Esophagus muscularis mucosa (tissue), 4 donors: ENCODE measurements around the gene PLEKHA8. TPM values are rescaled to one million over a fixed set of nuclear protein-coding genes. Genes with fewer than 3 reads are reported as not detected.
A peak's percentile ranks its signal among the peaks of the same experiment; 100 is the strongest.

Experiments used
- DNase-seq: peaks from one replicate; pipeline ENCODE4 v3.0.0-alpha.2; 2017; ENCODE audit errors: extremely low spot score
- H3K27ac ChIP-seq, 4 donors: fragments of 200-600 bp; sonication (generic); replicated peaks in 1 of 4; 1 replicate in 3 of 4; 2 replicates in 1 of 4; pipeline ENCODE4 v1.5.1; 2016 to 2019; ENCODE audit warnings: mild to moderate bottlenecking in 1 of 4
- H3K27me3 ChIP-seq, 4 donors: fragments of 200-600 bp; sonication (generic); one replicate each; pipeline versions ENCODE4 v1.5.1 to v1.6.0; 2016 to 2019
- H3K36me3 ChIP-seq, 4 donors: fragments of 200-600 bp; sonication (generic); one replicate each; pipeline ENCODE4 v1.5.1; 2016 to 2019
- H3K4me1 ChIP-seq, 4 donors: fragments of 200-600 bp; sonication (generic); one replicate each; pipeline ENCODE4 v1.5.1; 2016 to 2019
- H3K4me3 ChIP-seq, 4 donors: fragments of 200-600 bp; sonication (generic); 1 replicate in 2 of 4; 2 replicates in 2 of 4; pipeline ENCODE4 v1.5.1; 2016 to 2019; ENCODE audit warnings: mild to moderate bottlenecking in 4 of 4, moderate library complexity in 1 of 4
- H3K9me3 ChIP-seq, 4 donors: fragments of 200-600 bp; sonication (generic); 1 replicate in 3 of 4; 2 replicates in 1 of 4; pipeline ENCODE4 v1.5.1; 2016 to 2019
- EP300 ChIP-seq: sonication (generic); formaldehyde crosslinking; IDR thresholded peaks from one replicate; pipeline ENCODE4 v1.6.1; 2017; ENCODE audit warnings: antibody characterized with exemption
- POLR2A ChIP-seq: fragments of 450-650 bp; IDR thresholded peaks from one replicate; pipeline ENCODE4 v1.6.1; 2017; ENCODE audit warnings: antibody characterized with exemption, moderate library complexity, mild to moderate bottlenecking, low read depth
- POLR2AphosphoS5 ChIP-seq, 2 donors: sonication (generic); formaldehyde crosslinking; IDR thresholded peaks; one replicate each; pipeline ENCODE4 v1.6.1; 2017; ENCODE audit warnings: antibody characterized with exemption in 2 of 2
- whole genome bisulfite sequencing: methylation state at CpG from one replicate; pipeline ENCODE4 v1.1.5; 2018; 5-methylcytosine and 5-hydroxymethylcytosine counted together
- intact Hi-C: fragments of 100-400 bp; cut with DNase I; formaldehyde crosslinking; loops from one replicate; pipeline ENCODE4 v1.15.1; 2023
- total RNA-seq, 4 donors: library from RNA; depleted of rRNA; stranded (reverse); fragments of >200 nt; gene quantifications; one replicate each; pipeline versions ENCODE4 v1.1.0 to v1.2.1, GENCODE V29; 2016
- TF ChIP-seq, protein P1 (sequence below), 3 experiments: fragments of 200-600 bp in 2 of 3; fragments of 450-650 bp in 1 of 3; sonication (generic) in 2 of 3; IDR thresholded peaks; one replicate each; pipeline ENCODE4 v1.5.1; 2017 to 2019; ENCODE audit warnings: antibody characterized with exemption in 3 of 3, mild to moderate bottlenecking in 2 of 3, moderate library complexity in 1 of 3

PLEKHA8 gene
- total RNA-seq, 4 donors from 2014 or later: 6.6 to 11.9 (median 10.2) TPM

DNA sequence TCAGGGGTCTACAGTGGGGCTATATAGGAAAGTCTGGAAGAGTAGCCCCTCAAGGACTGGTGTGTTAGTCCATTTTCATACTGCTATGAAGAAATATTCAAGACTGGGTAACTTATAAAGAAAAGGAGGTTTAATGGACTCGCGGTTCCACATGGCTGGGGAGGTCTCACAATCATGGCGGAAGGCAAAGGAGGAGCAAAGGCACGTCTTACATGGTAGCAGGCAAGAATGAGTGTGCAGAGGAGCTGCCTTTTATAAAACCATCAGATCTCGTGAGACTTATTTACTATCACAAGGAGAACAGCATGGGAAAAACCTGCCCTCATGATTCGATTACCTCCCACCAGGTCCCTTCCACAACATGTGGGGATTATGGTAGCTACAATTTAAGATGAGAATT lies 4.7 kb upstream of the PLEKHA8 start:
- Histone ChIP-seq H3K4me3 (no peak overlapping the region), H3K27me3 (no peaks in the 10 kb centered on the region), H3K36me3 (peaks cover 0 to 1% (median 0%) of the 10 kb centered on the region in 4 donors), H3K27ac (no peak overlapping the region), H3K9me3 (no peaks in the 10 kb centered on the region), H3K4me1 (peaks cover 22 to 42% (median 32%) of the 10 kb centered on the region in 4 donors)
- 94% methylated on average over 6 of the region's 6 CpGs for WGBS
- DNase-seq: no peak
- TF ChIP-seq POLR2A (no peak), EP300 (no peak), POLR2AphosphoS5 (IDR thresholded peaks at IDR 0.05) (no peak)
- TF ChIP-seq, protein P1, sequence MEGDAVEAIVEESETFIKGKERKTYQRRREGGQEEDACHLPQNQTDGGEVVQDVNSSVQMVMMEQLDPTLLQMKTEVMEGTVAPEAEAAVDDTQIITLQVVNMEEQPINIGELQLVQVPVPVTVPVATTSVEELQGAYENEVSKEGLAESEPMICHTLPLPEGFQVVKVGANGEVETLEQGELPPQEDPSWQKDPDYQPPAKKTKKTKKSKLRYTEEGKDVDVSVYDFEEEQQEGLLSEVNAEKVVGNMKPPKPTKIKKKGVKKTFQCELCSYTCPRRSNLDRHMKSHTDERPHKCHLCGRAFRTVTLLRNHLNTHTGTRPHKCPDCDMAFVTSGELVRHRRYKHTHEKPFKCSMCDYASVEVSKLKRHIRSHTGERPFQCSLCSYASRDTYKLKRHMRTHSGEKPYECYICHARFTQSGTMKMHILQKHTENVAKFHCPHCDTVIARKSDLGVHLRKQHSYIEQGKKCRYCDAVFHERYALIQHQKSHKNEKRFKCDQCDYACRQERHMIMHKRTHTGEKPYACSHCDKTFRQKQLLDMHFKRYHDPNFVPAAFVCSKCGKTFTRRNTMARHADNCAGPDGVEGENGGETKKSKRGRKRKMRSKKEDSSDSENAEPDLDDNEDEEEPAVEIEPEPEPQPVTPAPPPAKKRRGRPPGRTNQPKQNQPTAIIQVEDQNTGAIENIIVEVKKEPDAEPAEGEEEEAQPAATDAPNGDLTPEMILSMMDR (IDR thresholded peaks at IDR 0.05): no peak
- intact Hi-C loops: no loop called here

DNA sequence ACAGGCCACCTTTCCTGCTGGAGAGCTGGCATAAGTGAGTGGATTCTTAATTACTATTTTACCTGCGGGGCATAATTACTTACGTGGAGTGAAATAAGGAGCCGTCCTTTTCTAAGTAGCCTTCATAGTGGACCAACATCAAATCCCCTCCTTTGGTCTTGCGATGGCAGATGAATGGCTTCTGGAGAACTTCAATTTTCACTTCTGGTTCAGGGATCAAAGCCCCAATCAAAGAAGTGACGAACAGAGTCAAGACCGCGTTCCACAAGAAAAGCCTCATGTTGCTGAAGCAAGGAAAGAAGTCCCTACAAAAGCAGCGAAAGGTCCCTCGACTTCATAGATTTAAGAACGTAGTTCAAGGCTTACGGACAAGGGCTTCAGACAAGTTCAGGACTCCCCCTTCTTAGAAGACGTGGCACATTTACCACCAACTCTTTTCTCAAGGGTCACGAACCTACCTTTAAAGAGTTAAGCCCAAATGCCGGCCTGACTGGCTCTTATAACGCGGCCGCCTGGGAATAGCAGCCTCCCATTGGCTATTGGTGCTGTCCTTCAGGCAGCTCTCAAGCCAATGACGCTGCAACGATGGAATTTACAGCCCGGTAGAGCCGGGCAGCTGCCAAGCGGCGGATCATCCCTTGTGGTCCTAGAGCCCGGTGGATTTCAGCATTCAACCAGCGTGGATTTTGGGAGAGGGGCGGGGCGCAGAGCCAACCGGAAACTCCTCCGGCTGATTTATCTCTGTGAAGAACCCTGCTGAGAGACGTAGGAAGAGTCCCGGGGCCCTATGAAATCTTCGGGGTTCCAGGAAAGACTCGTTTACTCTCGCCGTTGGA lies 1.8 kb upstream of the PLEKHA8 start, which contains the start of gene FKBP14:
Gene FKBP14 (minus strand): TSS at position 474 of the 836 bp plus-strand sequence. CDS start 194 bp downstream, at position 280.
- intact Hi-C loops: loop anchor here (5.0 kb wide), 2 partner anchors 39 to 111 kb away; partner anchors contain the start of gene SCRN1
- peak within 1 kb of the TSS; percentile 88 to 94 (median 92) for H3K27ac ChIP-seq

DNA sequence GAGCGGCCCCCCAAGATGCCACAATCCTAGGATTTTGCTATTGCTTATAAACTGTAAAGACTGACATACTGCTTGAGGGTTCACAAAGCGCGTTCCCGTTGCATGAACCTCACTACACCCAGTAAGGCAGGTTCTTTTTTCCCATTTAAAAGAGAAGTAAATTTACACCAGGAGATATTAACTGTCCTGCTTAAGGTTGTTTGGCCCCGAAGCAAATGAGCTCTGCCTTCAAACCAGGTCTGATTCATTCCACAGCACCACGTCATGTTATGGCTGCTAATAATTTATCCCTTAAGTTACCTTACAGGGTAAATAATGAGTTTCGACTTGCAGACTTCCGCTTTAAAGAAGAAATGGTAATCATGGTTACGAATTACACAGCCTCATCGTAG lies 1.2 kb upstream of the PLEKHA8 start:
- intact Hi-C loops: loop anchor here (5.0 kb wide), 2 partner anchors 40 to 110 kb away; partner anchors contain the start of gene SCRN1
- Histone ChIP-seq H3K9me3 (no peaks in the 10 kb centered on the region), H3K27me3 (no peaks in the 10 kb centered on the region), H3K4me3 (peak overlapping the region; percentile 75 to 95 (median 81)), H3K36me3 (no peaks in the 10 kb centered on the region), H3K27ac (peak overlapping the region; percentile 88 to 94 (median 92)), H3K4me1 (peaks cover 37 to 62% (median 48%) of the 10 kb centered on the region in 4 donors)
- no peak for DNase-seq
- WGBS: 3% methylated on average over 10 of the region's 10 CpGs
- TF ChIP-seq, protein P1 (IDR thresholded peaks at IDR 0.05): no peak
- TF ChIP-seq POLR2A: no peak
- no peak for TF ChIP-seq EP300
- no peak for TF ChIP-seq POLR2AphosphoS5 (IDR thresholded peaks at IDR 0.05)

More for the DNA sequence above, 1.8 kb upstream of the PLEKHA8 start, which contains the start of gene FKBP14:
- under 1% methylated on average over 32 of the region's 35 CpGs for WGBS
- Histone ChIP-seq H3K36me3 (no peaks in the 10 kb centered on the region), H3K4me1 (peaks cover 36 to 60% (median 48%) of the 10 kb centered on the region in 4 donors), H3K4me3 (peak within 1 kb of the TSS; percentile 75 to 95 (median 81)), H3K9me3 (no peaks in the 10 kb centered on the region), H3K27me3 (no peaks in the 10 kb centered on the region)
- peak; percentile 99 for DNase-seq
- TF ChIP-seq POLR2A (no peak), POLR2AphosphoS5 (IDR thresholded peaks at IDR 0.05) (peak; percentile 63 to 88)
- TF ChIP-seq, protein P1 (IDR thresholded peaks at IDR 0.05): peak in 1 of 3 experiments; percentile 33

DNA sequence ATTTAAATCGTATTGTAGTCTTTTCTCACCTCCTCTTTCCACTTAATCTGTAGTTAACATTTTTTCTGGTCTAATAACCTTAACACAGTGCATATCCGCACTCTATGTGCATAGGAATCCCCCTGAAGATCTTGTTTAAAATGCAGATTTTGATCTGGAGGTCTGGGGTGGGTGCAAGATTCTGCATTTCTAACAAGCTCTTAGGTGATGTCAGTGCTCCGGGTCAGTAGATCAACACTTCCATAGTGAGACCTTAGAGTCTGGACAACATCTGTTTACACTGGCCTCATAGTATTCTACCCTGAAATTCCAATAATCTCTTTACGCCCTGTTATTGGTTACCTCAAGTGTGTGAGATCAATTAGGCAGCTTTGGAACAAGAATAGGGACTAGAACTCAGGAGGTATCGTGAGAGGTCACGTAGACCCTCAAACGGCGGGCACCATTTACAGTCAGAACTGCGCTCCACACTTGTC lies 434 bp upstream of the PLEKHA8 start:
- 4% methylated on average over 8 of the region's 9 CpGs for WGBS
- no peaks in the 10 kb centered on the region for H3K27me3 ChIP-seq
- no peaks in the 10 kb centered on the region for H3K9me3 ChIP-seq
- peaks cover 44 to 69% (median 54%) of the 10 kb centered on the region in 4 donors for H3K4me1 ChIP-seq
- H3K36me3 ChIP-seq: no peaks in the 10 kb centered on the region
- peak overlapping the region; percentile 88 to 94 (median 92) for H3K27ac ChIP-seq
- no peak for TF ChIP-seq EP300
- no peak for TF ChIP-seq POLR2AphosphoS5 (IDR thresholded peaks at IDR 0.05)
- TF ChIP-seq, protein P1 (IDR thresholded peaks at IDR 0.05): no peak
- TF ChIP-seq POLR2A: no peak
- intact Hi-C loops: loop anchor here (5.0 kb wide), 2 partner anchors 40 to 110 kb away; partner anchors contain the start of gene SCRN1
- peak overlapping the region; percentile 75 to 95 (median 81) for H3K4me3 ChIP-seq
- DNase-seq: no peak
